Neural cell (in vitro differentiated cells): ENCODE measurements around the gene CCP110. TPM values are rescaled to one million over a fixed set of nuclear protein-coding genes. Genes with fewer than 3 reads are reported as not detected.

ENCODE experiments used
- H2AFZ ChIP-seq: fragments of 200-600, 300-800 bp; sonication (generic), shearing (Covaris generic); 2 replicates; pipeline ENCODE4 v1.6.0; 2014; ENCODE audit warnings: low read depth, mild to moderate bottlenecking, antibody characterized with exemption, low read length, moderate library complexity
- H3F3A ChIP-seq: fragments of 200-600 bp; shearing (Covaris generic); 2 replicates; pipeline ENCODE4 v1.6.1; 2016; ENCODE audit warnings: mild to moderate bottlenecking, moderate library complexity, mixed read lengths, antibody characterized with exemption, low read length; ENCODE audit not compliant: insufficient read depth, poor library complexity, severe bottlenecking
- H3K27ac ChIP-seq: fragments of 200-600, 300-800 bp; sonication (generic), shearing (Covaris generic); 2 replicates; pipeline ENCODE4 v1.5.1; 2014; ENCODE audit warnings: mild to moderate bottlenecking, low read length, moderate library complexity
- H3K27me3 ChIP-seq: fragments of 300-800, 200-600 bp; sonication (generic), shearing (Covaris generic); 2 replicates; pipeline ENCODE4 v1.6.0; 2014; ENCODE audit warnings: mild to moderate bottlenecking, low read depth, low read length, moderate library complexity; ENCODE audit not compliant: insufficient read depth
- H3K36me3 ChIP-seq: fragments of 300-800, 200-600 bp; sonication (generic), shearing (Covaris generic); 2 replicates; pipeline ENCODE4 v1.5.1; 2014; ENCODE audit warnings: mild to moderate bottlenecking, antibody characterized with exemption, low read length, moderate library complexity; ENCODE audit not compliant: insufficient read depth
- H3K4me2 ChIP-seq: fragments of 300-800, 200-600 bp; sonication (generic), shearing (Covaris generic); 2 replicates; pipeline ENCODE4 v1.6.0; 2014; ENCODE audit warnings: mild to moderate bottlenecking, low read length
- H3K4me3 ChIP-seq: fragments of 300-800, 200-600 bp; sonication (generic), shearing (Covaris generic); 2 replicates; pipeline ENCODE4 v1.5.1; 2014; ENCODE audit warnings: mild to moderate bottlenecking, low read length, moderate library complexity
- H3K79me2 ChIP-seq: fragments of 200-600 bp; shearing (Covaris generic); replicated peaks from 2 replicates; pipeline ENCODE4 v1.6.0; 2014; ENCODE audit warnings: mild to moderate bottlenecking, low read length, moderate library complexity; ENCODE audit not compliant: insufficient read depth
- H3K9ac ChIP-seq: fragments of 300-800, 200-600 bp; sonication (generic), shearing (Covaris generic); 2 replicates; pipeline ENCODE4 v1.6.1; 2016; ENCODE audit warnings: mild to moderate bottlenecking, low read length, mixed read lengths
- H3K9me2 ChIP-seq: fragments of 200-600 bp; shearing (Covaris generic); 2 replicates; pipeline ENCODE4 v1.6.1; 2016; ENCODE audit warnings: mild to moderate bottlenecking, low read length, mixed read lengths; ENCODE audit not compliant: insufficient read depth
- H3K9me3 ChIP-seq: fragments of 200-600, 300-800 bp; sonication (generic), shearing (Covaris generic); 2 replicates; pipeline ENCODE4 v1.6.1; 2016; ENCODE audit warnings: mild to moderate bottlenecking, mixed run types, low read length, moderate library complexity, mixed read lengths
- H4K20me1 ChIP-seq: fragments of 200-600 bp; shearing (Covaris generic); 2 replicates; pipeline ENCODE4 v1.6.1; 2016; ENCODE audit warnings: mild to moderate bottlenecking, mixed run types; ENCODE audit not compliant: insufficient read depth
- EP300 ChIP-seq: fragments of 450-650 bp; conservative IDR thresholded peaks from 2 replicates; pipeline ENCODE4 v1.6.1; 2014; ENCODE audit warnings: antibody characterized with exemption, mild to moderate bottlenecking, moderate library complexity; ENCODE audit not compliant: poor library complexity, severe bottlenecking
- EZH2 ChIP-seq: fragments of 200-600, 300-800 bp; shearing (Covaris generic), sonication (generic); IDR thresholded peaks from 2 replicates; pipeline ENCODE4 v1.6.1; 2014; ENCODE audit warnings: antibody characterized with exemption, low read length, borderline replicate concordance, mild to moderate bottlenecking; ENCODE audit not compliant: insufficient read depth, poor library complexity, severe bottlenecking
- MXI1 ChIP-seq: fragments of 450-650 bp; conservative IDR thresholded peaks from 2 replicates; pipeline ENCODE4 v1.6.1; 2014; ENCODE audit warnings: antibody characterized with exemption, mild to moderate bottlenecking; ENCODE audit not compliant: poor library complexity, severe bottlenecking
- POLR2AphosphoS5 ChIP-seq: IDR thresholded peaks from 2 replicates; pipeline ENCODE4 v1.6.1; 2012
- RAD21 ChIP-seq: fragments of 450-650 bp; conservative IDR thresholded peaks from 2 replicates; pipeline ENCODE4 v1.6.1; 2014; ENCODE audit warnings: antibody characterized with exemption, mild to moderate bottlenecking, moderate library complexity
- REST ChIP-seq: IDR thresholded peaks from 2 replicates; pipeline ENCODE4 v1.6.1; 2012; ENCODE audit warnings: borderline replicate concordance
- SMC3 ChIP-seq: fragments of 450-650 bp; conservative IDR thresholded peaks from 2 replicates; pipeline ENCODE4 v1.6.1; 2014; ENCODE audit warnings: antibody characterized with exemption, mild to moderate bottlenecking, moderate library complexity; ENCODE audit not compliant: poor library complexity
- polyA plus RNA-seq: library from polyadenylated mRNA; depleted of rRNA; stranded (reverse); fragments of >200 nt; gene quantifications from 2 replicates; pipeline ENCODE4 v1.2.3, GENCODE V29; 2014
- TF ChIP-seq, protein P1 (sequence below): fragments of 450-650 bp; IDR thresholded peaks from 2 replicates; pipeline ENCODE4 v1.5.1; 2014; ENCODE audit warnings: antibody characterized with exemption, mild to moderate bottlenecking, moderate library complexity; ENCODE audit not compliant: poor library complexity, severe bottlenecking

CCP110 gene
- polyA plus RNA-seq, 1 donor from 2014 or later, result 40.3 TPM

GRCh38 chr16:19589106-19589505 lies 65.4 kb downstream of the CCP110 start:
- Histone ChIP-seq H3K27ac (no peak overlapping the region), H3K4me2 (no peak overlapping the region)

DNA sequence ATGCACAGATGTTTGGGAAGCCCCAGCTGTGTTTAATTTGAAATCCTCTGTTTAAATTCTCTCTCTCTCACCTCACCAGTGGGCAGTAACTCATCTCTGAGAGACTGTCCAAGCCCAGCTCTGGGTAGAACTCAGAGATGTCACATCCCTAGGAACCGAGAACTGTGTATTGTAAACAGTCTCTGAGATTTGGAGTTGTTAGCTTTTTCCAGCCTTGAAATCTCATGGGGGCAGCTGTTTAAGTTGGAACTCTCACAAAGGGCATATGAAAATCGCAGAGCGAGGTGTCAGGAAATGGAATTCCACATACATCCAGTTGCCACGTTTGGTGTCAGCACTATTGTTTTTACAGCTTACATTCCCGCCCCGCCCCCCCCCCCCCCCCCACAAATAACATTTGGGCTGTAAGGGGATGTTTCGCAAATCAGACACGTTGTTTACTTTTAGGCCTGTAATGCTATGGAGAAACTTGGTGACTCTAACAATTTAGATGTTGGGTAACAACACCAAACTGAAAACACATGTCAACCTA lies 66.1 kb downstream of the CCP110 start:
- no peaks in the 10 kb centered on the region for H3K9me3 ChIP-seq
- no peaks in the 10 kb centered on the region for H3K79me2 ChIP-seq
- no peak overlapping the region for H3K9ac ChIP-seq
- H4K20me1 ChIP-seq, result no peaks in the 10 kb centered on the region
- H3K4me3 ChIP-seq, result no peak overlapping the region
- no peak overlapping the region for H2AFZ ChIP-seq
- H3K27ac ChIP-seq, result no peak overlapping the region
- no peaks in the 10 kb centered on the region for H3K9me2 ChIP-seq
- no peaks in the 10 kb centered on the region for H3K27me3 ChIP-seq
- no peaks in the 10 kb centered on the region for H3F3A ChIP-seq
- no peak overlapping the region for H3K4me2 ChIP-seq
- H3K36me3 ChIP-seq, result no peaks in the 10 kb centered on the region
- TF ChIP-seq MXI1 (no peak), POLR2AphosphoS5 (no peak), SMC3 (no peak), RAD21 (no peak), REST (no peak), EP300 (no peak), EZH2 (no peak)
- TF ChIP-seq, protein P1, sequence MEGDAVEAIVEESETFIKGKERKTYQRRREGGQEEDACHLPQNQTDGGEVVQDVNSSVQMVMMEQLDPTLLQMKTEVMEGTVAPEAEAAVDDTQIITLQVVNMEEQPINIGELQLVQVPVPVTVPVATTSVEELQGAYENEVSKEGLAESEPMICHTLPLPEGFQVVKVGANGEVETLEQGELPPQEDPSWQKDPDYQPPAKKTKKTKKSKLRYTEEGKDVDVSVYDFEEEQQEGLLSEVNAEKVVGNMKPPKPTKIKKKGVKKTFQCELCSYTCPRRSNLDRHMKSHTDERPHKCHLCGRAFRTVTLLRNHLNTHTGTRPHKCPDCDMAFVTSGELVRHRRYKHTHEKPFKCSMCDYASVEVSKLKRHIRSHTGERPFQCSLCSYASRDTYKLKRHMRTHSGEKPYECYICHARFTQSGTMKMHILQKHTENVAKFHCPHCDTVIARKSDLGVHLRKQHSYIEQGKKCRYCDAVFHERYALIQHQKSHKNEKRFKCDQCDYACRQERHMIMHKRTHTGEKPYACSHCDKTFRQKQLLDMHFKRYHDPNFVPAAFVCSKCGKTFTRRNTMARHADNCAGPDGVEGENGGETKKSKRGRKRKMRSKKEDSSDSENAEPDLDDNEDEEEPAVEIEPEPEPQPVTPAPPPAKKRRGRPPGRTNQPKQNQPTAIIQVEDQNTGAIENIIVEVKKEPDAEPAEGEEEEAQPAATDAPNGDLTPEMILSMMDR, result no peak

More at GRCh38 chr16:19589106-19589505, 65.4 kb downstream of the CCP110 start:
- TF ChIP-seq SMC3, result no peak
- Histone ChIP-seq H4K20me1 (no peaks in the 10 kb centered on the region), H3K9ac (no peak overlapping the region), H3K27me3 (no peaks in the 10 kb centered on the region), H3K79me2 (no peaks in the 10 kb centered on the region), H3K4me3 (no peak overlapping the region), H3K9me2 (no peaks in the 10 kb centered on the region), H3K36me3 (no peaks in the 10 kb centered on the region), H3F3A (no peaks in the 10 kb centered on the region), H3K9me3 (no peaks in the 10 kb centered on the region), H2AFZ (no peak overlapping the region)
